Liver (tissue), 3 donors: ENCODE results near the gene RDM1.

Experiments
- CTCF ChIP-seq: fragments of 150-350 bp; IDR thresholded peaks from 2 replicates; pipeline ENCODE4 v1.5.1; 2017; ENCODE audit warnings: improper control_type of control experiment, low read depth, low read length; ENCODE audit not compliant: missing input control
- GABPA ChIP-seq, 2 donors: IDR thresholded peaks in 1 of 2; conservative IDR thresholded peaks in 1 of 2; 2 replicates each; pipeline ENCODE4 v1.6.1; 2016; ENCODE audit warnings: antibody characterized with exemption in 2 of 2, mild to moderate bottlenecking in 1 of 2, moderate library complexity in 1 of 2
- JUND ChIP-seq, 2 donors: IDR thresholded peaks; 2 replicates each; pipeline ENCODE4 v1.6.1; 2016; ENCODE audit warnings: antibody characterized with exemption in 2 of 2
- REST ChIP-seq: IDR thresholded peaks from 2 replicates; pipeline ENCODE4 v1.6.1; 2016; ENCODE audit warnings: antibody characterized with exemption, mild to moderate bottlenecking
- TAF1 ChIP-seq: conservative IDR thresholded peaks from 2 replicates; pipeline ENCODE4 v1.6.1; 2016; ENCODE audit warnings: antibody characterized with exemption, mild to moderate bottlenecking
- donor health status: healthy.
- donor health status: healthy.

- TF ChIP-seq JUND (IDR thresholded peaks at IDR 0.05) (no peak), GABPA (IDR thresholded peaks at IDR 0.05 in 1 of 2, conservative IDR thresholded peaks at IDR 0.05 in 1 of 2) (no peak), CTCF (no peak), REST (no peak), TAF1 (no peak)
These were observed 36.4 kb downstream of the RDM1 start for GRCh38 chr17:35894206-35894605.
